ENCODE data around the gene IL16. TPM values are rescaled to one million over a fixed set of nuclear protein-coding genes. Genes with fewer than 3 reads are reported as not detected.
"Not testable (repeated sequence)": the region's sequence is repeated elsewhere in the genome, so short reads cannot be mapped to it uniquely, and the experiment has no call there.

Gene IL16
- total RNA-seq, 3 donors from 2014 or later (not counting 1 experiment from before 2014, with no cell fraction given), result 98.1 to 153 (median 114) TPM

GRCh38 chr15:81341351-81341750 lies 144.7 kb downstream of the IL16 start:
- Histone ChIP-seq H3K9me3 (ENCODE audit: control insufficient read depth, insufficient read depth, low read length) (no peaks in the 10 kb centered on the region), H3K27ac (ENCODE audit: low read length) (no peak overlapping the region), H3K36me3 (ENCODE audit: control insufficient read depth, insufficient read depth, low read length) (no peaks in the 10 kb centered on the region), H3K4me3 (ENCODE audit: low read length) (no peak overlapping the region), H3K27me3 (ENCODE audit: control insufficient read depth, insufficient read depth, low read length) (no peaks in the 10 kb centered on the region), H3K4me1 (ENCODE audit: control insufficient read depth, insufficient read depth, low read length) (peaks cover 4% of the 10 kb centered on the region)
- peaks cover 8 to 10% of the 10 kb centered on the region in 2 donors for H3K27me3 Mint-ChIP-seq (ENCODE audit: low read depth in 2 of 2)
- no peak overlapping the region for H3K4me3 Mint-ChIP-seq
- no peak for TF ChIP-seq CTCF (IDR thresholded peaks at IDR 0.05)
- no peaks in the 10 kb centered on the region for H3K36me3 Mint-ChIP-seq
- ATAC-seq (no peak), DNase-seq (no peak)
- H3K9me3 Mint-ChIP-seq, result no peaks in the 10 kb centered on the region
- 97% methylated on average over 3 of the region's 4 CpGs for WGBS (ENCODE audit: insufficient coverage)
- no peaks in the 10 kb centered on the region for H3K4me1 Mint-ChIP-seq
- intact Hi-C loops (cut with micrococcal nuclease), result loop anchor here (10.0 kb wide), 1 partner anchor 63 kb away; no protein-coding TSS in a partner anchor
- no peak overlapping the region for H3K27ac Mint-ChIP-seq

- intact Hi-C loops (cut with micrococcal nuclease), result loop anchor here (10.0 kb wide), 1 partner anchor 61 kb away; no protein-coding TSS in a partner anchor
- DNase-seq (no peak), ATAC-seq (no peak)
- no peaks in the 10 kb centered on the region for H3K36me3 Mint-ChIP-seq
- no peak overlapping the region for H3K27ac Mint-ChIP-seq
- no peaks in the 10 kb centered on the region for H3K27me3 ChIP-seq (ENCODE audit: control insufficient read depth, insufficient read depth, low read length)
- WGBS (ENCODE audit: insufficient coverage), result 77% methylated on average over 4 of the region's 4 CpGs
- no peak overlapping the region for H3K4me3 ChIP-seq (ENCODE audit: low read length)
- no peaks in the 10 kb centered on the region for H3K36me3 ChIP-seq (ENCODE audit: control insufficient read depth, insufficient read depth, low read length)
- peaks cover 8 to 10% of the 10 kb centered on the region in 2 donors for H3K27me3 Mint-ChIP-seq (ENCODE audit: low read depth in 2 of 2)
- no peak overlapping the region for H3K4me3 Mint-ChIP-seq
- TF ChIP-seq CTCF (IDR thresholded peaks at IDR 0.05), result no peak
- no peak overlapping the region for H3K27ac ChIP-seq (ENCODE audit: low read length)
- H3K4me1 Mint-ChIP-seq, result peaks cover 5% of the 10 kb centered on the region in 2 donors
- H3K9me3 ChIP-seq (ENCODE audit: control insufficient read depth, insufficient read depth, low read length), result no peaks in the 10 kb centered on the region
- H3K9me3 Mint-ChIP-seq, result no peaks in the 10 kb centered on the region
- peaks cover 3% of the 10 kb centered on the region for H3K4me1 ChIP-seq (ENCODE audit: control insufficient read depth, insufficient read depth, low read length)
Measured at GRCh38 chr15:81343371-81343770, 146.7 kb downstream of the IL16 start.

- Histone ChIP-seq H3K4me3 (ENCODE audit: low read length) (no peak overlapping the region), H3K36me3 (ENCODE audit: control insufficient read depth, insufficient read depth, low read length) (no peaks in the 10 kb centered on the region), H3K27me3 (ENCODE audit: control insufficient read depth, insufficient read depth, low read length) (no peaks in the 10 kb centered on the region), H3K9me3 (ENCODE audit: control insufficient read depth, insufficient read depth, low read length) (no peaks in the 10 kb centered on the region), H3K27ac (ENCODE audit: low read length) (no peak overlapping the region), H3K4me1 (ENCODE audit: control insufficient read depth, insufficient read depth, low read length) (no peaks in the 10 kb centered on the region)
- Mint-ChIP-seq H3K4me1 (peaks cover 5% of the 10 kb centered on the region in 2 donors), H3K9me3 (no peaks in the 10 kb centered on the region), H3K4me3 (no peak overlapping the region), H3K27me3 (ENCODE audit: low read depth in 2 of 2) (peaks cover 0 to 10% of the 10 kb centered on the region in 2 donors), H3K36me3 (no peaks in the 10 kb centered on the region), H3K27ac (no peak overlapping the region)
- intact Hi-C loops (cut with micrococcal nuclease), result loop anchor here (10.0 kb wide), 1 partner anchor 58 kb away; no protein-coding TSS in a partner anchor
- DNase-seq (no peak), ATAC-seq (no peak)
- 100% methylated on average over 1 of the region's 2 CpGs for WGBS (ENCODE audit: insufficient coverage)
- no peak for TF ChIP-seq CTCF (IDR thresholded peaks at IDR 0.05)
Measured at GRCh38 chr15:81346611-81347010, 149.9 kb downstream of the IL16 start.

GRCh38 chr15:81347910-81348309 lies 151.2 kb downstream of the IL16 start:
- intact Hi-C loops (cut with micrococcal nuclease), result loop anchor here (10.0 kb wide), 1 partner anchor 57 kb away; no protein-coding TSS in a partner anchor
- peaks cover 5% of the 10 kb centered on the region in 2 donors for H3K4me1 Mint-ChIP-seq
- no peak for TF ChIP-seq CTCF (IDR thresholded peaks at IDR 0.05)
- Histone ChIP-seq H3K36me3 (ENCODE audit: control insufficient read depth, insufficient read depth, low read length) (no peaks in the 10 kb centered on the region), H3K27ac (ENCODE audit: low read length) (no peak overlapping the region), H3K4me1 (ENCODE audit: control insufficient read depth, insufficient read depth, low read length) (no peaks in the 10 kb centered on the region), H3K9me3 (ENCODE audit: control insufficient read depth, insufficient read depth, low read length) (no peaks in the 10 kb centered on the region), H3K4me3 (ENCODE audit: low read length) (no peak overlapping the region), H3K27me3 (ENCODE audit: control insufficient read depth, insufficient read depth, low read length) (no peaks in the 10 kb centered on the region)
- ATAC-seq (no peak), DNase-seq (no peak)
- H3K9me3 Mint-ChIP-seq, result no peaks in the 10 kb centered on the region
- WGBS (ENCODE audit: insufficient coverage), result 50% methylated on average over 4 of the region's 4 CpGs
- H3K27me3 Mint-ChIP-seq (ENCODE audit: low read depth in 2 of 2), result peaks cover 0 to 10% of the 10 kb centered on the region in 2 donors
- no peak overlapping the region for H3K4me3 Mint-ChIP-seq
- no peaks in the 10 kb centered on the region for H3K36me3 Mint-ChIP-seq
- H3K27ac Mint-ChIP-seq, result no peak overlapping the region

GRCh38 chr15:81348691-81349090 lies 152.0 kb downstream of the IL16 start:
- not testable (repeated sequence) for ATAC-seq; H3K27ac Mint-ChIP-seq; H3K36me3 ChIP-seq (ENCODE audit: control insufficient read depth, insufficient read depth, low read length); H3K9me3 ChIP-seq (ENCODE audit: control insufficient read depth, insufficient read depth, low read length); H3K4me3 ChIP-seq (ENCODE audit: low read length); H3K36me3 Mint-ChIP-seq; H3K27ac ChIP-seq (ENCODE audit: low read length); H3K4me1 Mint-ChIP-seq; H3K9me3 Mint-ChIP-seq; H3K4me3 Mint-ChIP-seq; DNase-seq; H3K27me3 Mint-ChIP-seq (ENCODE audit: low read depth in 2 of 2); H3K27me3 ChIP-seq (ENCODE audit: control insufficient read depth, insufficient read depth, low read length); H3K4me1 ChIP-seq (ENCODE audit: control insufficient read depth, insufficient read depth, low read length)
- WGBS (ENCODE audit: insufficient coverage), result 92% methylated on average over 8 of the region's 11 CpGs
- intact Hi-C loops (cut with micrococcal nuclease), result loop anchor here (10.0 kb wide), 1 partner anchor 56 kb away; no protein-coding TSS in a partner anchor

All from natural killer cell (primary cell).